M059J (cell line): ENCODE data around the gene GMCL1. TPM values are rescaled to one million over a fixed set of nuclear protein-coding genes. Genes with fewer than 3 reads are reported as not detected.
"Not testable (repeated sequence)": the region's sequence is repeated elsewhere in the genome, so short reads cannot be mapped to it uniquely, and the experiment has no call there.

ENCODE experiments used
- DNase-seq: peaks from one replicate; pipeline ENCODE4 v3.0.0-alpha.2; 2012; ENCODE audit warnings: low read depth
- total RNA-seq: library from RNA; depleted of rRNA; stranded (reverse); fragments of >200 nt; shearing (Covaris generic); gene quantifications from 2 replicates; pipeline ENCODE4 v1.2.3, GENCODE V29; 2014

GMCL1 gene
- total RNA-seq, 1 experiment from 2014 or later: 9.4 TPM

DNA sequence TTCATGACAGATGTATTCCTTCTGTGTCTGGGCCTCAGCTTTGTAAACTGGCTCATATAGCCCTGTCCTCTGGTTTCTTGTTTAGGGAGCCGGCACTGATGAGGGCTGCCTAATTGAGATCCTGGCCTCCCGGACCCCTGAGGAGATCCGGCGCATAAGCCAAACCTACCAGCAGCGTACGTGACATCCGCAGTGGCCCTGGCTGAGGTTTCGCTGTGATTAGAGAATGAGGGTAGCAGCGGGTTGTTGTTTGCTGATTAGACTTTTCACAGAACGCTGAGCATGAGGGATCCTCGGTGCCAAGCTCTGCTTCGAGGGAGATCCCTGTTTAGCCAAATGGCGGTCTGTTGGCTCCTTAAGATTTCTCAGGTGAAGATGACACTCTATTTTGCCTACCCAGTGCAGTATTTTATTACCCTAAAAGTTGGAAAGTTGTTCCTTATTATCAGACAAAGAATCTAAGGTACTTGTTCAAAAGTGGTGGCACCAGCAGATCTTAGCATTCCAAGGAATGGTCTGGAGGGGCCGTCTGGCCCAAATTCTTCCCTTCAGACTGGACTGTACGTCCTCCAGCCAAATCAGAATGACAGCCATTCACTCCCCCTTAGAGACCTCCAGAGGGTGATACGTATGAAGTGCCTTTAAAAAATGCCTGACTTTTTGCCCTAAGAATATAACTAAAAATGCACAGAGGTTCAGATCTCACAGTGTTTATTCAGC lies 21.5 kb upstream of the GMCL1 start:
- no peak for DNase-seq

DNA sequence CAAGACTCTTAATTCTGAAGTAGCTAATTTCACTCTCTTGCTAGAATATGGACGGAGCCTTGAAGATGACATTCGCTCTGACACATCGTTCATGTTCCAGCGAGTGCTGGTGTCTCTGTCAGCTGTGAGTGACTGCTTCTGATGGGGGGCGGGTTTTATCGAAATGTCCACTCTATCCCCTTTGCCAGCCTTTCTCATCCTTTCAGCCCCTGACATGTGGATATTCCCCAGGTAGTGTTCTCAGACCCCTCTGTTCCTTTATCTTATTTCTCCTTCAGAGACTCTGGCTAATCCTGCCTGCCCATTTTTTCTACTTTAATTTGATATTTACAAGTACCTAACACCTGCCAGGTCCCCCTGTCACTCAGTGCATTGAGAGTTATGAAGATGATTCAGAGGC lies 18.9 kb upstream of the GMCL1 start:
- DNase-seq: no peak

DNA sequence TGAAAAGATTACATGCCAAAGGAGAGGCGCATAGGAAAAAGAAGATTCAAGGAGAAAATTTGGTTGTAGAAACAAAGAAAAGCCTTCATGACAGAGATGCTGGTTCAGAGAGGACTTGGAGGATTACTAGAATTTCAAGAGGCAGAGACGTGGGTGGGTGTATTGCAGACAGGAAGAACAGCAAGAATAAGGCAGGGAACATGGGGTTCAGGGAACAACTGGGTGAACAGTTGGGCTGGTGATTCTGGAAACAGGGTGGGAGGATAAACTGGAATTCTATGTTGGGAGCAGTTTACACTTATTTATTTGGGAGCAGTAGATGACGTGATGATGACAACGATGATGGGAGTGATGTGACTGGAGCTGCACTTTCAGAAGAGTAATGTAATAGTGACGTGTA lies 18.4 kb upstream of the GMCL1 start:
- no peak for DNase-seq

DNA sequence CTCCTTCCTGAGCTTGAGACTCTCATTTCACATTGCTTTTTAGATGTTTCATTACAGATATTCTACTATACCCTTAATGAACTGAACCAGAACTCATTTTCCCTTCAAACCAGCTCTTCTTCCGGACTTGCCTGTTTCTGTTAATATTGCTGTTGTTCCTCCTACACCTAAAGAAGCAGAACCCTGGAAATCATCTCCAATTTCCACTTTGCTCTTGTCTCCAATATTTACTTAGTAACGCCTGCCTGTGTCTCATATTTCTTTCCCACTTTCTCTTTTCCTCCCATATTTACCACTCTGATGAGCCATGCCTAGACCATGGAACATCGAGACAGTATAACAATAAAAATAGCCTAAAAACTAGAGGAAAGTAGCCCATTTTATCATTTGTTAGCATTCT lies 17.9 kb upstream of the GMCL1 start:
- no peak for DNase-seq

DNA sequence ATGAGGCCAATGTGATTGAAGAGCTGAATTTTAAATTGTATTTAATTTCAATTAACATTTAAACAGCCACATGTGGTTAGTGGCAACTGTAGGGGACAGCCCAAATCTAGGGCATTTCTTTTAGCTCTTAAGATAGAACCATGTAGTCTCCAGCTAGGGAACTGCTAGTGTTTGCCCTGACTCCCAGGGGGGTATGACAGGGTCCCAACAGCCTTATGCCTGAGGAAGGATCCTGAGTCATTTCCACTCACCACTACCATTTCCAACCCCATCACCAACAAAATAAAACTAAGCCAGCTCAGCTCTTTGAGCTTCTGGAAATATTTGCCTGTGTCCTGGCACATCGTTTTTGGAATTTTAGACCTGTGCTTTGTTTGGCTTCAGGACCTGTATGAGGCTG lies 13.7 kb upstream of the GMCL1 start:
- peak; percentile 36 for DNase-seq

DNA sequence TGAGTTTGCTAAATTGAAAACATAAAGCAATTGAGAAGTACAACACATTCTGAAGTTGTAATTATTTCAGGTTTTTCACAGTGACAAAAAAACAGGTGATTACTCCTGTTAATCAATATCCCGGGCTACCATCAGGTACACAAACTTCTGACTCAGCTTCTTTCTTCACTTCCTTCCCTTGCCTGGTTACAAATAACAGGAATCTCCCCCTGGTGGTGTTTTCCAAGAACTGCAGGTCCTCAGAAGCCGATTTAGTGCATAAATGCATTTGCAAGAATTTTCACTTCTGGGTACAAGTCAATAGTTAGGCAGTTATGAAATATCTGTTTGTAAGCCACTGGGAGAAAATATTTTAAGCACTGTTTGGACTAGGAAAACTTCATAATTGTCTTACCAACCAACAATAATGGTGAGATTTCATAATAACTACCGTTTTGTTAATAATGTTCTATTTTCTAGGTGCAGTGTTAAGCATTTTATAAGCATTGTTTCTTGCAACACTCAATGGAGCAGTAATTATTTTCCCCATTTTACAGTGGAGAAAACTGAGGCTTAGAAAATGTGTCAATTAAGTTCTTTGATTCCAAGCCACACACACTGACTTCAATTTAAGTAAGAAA lies 12.4 kb upstream of the GMCL1 start:
- peak; percentile 77 for DNase-seq

DNA sequence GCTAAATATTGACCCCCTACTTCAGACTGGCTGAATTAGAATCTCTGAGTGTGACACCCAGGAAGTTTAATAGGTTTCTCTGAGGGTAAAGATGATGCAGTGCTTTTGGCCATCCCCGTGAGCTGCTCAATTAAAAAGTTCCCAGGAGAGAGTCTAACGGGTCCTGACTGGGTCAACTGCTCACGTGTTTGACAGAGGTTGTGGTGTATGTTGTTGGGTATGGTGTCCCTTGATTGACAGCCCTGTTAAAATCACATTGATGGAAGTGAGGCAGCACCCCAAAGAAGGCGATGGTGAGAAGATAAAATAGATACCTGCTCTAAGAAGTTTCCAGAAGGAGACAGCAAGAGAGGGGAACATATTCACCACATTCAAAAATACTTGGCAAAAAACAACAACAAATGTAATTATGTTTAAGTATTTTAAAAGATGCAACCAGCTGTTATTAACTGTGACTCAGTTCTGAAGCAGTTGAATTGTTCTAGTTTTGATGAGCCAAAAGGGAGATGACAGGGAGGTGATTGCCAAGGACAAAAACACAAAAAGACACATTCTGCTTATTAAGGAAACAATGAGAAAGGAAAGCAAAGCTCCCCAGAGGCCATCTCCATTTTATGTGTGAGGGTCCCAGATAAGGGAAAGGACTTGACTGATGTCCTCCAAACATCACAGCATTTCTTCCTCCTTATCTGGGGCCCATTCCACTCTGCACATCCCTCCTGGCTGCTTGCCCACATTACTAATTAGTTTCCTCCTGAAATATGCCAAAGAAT lies 11.5 kb upstream of the GMCL1 start:
- no peak for DNase-seq

DNA sequence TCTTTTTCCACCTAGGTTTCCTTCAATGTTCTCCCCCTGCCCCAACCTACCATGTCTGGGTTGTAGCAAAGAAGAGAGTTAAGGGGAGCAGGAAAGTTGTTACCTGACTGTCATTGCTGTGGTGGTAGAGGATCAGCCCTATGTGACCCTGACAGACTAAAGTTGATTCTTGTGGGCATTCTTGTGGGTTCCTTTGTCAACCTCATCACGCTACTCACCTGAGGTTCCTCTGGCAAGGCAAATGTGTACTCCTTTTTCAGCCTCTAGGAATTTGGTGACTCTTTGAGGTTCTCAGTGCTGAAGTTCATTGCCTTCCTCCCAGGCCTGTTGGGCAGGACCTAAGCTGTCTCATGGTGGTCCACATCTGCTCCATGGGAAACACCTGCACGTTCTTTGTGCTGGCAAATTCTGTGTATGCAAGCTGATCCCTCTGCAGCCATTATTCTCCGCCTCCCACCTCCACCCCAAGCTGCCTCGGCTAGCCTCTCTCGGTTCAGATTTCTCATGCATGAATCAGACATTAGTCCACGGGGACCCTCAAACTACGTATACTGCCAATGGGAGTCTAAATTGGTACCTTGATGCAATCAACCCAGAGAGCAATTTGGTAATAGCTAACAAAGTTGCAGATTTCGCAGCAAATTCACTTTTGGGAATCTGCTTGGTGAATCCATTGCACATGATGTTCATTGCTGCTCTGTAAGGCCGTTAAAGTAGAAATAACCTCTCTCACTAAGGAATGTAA lies 1.5 kb upstream of the GMCL1 start:
- DNase-seq: no peak

DNA sequence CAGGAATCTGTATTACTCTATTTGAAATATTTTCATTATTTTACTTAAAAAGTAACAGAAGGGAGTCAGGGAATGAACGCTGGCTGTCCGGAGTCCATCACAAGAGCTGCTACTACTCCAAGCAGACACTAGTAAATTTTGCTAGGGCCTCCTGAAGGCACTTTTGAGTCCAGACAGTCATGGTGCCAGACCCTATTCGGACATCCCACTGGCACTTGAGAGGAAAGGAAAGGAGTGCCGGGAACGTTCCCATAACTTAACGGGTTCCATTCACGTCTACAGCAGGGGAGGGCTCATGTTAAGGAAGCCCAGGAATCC lies 563 bp upstream of the GMCL1 start:
- DNase-seq: no peak

DNA sequence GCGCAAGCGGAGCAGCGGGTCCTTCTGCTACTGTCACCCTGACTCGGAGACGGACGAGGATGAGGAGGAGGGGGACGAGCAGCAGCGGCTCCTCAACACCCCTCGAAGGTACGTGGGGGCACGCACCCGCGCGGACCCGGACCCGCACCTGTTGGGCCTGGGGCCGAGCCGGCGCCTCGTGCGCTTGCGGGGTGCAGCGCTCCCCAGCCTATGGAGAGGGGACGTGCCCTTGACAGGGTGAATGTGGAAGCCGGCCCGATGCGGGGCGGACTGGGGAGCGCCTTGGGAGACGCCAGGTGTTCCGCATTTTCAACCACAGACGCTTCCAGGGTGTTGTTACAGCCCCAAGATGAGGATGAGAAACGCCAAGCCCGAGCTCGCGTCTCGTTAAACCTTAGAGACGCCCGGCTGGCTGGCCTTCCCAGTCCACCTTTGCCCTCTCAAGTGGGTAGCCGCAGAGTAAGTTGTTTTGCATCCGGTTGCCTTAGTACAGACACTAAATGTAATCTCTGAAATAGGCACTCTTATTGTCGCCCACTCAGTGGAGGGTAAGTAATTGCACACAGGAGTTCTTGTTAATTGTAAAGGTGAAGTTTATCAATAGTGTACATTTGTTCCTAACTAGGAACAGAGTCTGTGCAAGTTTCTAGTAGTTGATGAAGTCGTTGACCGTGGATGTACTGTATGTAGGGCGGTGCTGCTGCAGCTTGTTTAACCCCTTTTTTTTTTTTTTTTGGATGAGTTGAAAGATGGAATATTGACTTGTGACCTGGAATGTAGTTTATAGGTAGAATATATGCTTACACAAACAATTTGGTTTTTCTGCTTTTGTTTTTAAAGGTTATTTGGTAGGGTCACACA lies 815 bp downstream of the GMCL1 start:
- peak; percentile 67 for DNase-seq

DNA sequence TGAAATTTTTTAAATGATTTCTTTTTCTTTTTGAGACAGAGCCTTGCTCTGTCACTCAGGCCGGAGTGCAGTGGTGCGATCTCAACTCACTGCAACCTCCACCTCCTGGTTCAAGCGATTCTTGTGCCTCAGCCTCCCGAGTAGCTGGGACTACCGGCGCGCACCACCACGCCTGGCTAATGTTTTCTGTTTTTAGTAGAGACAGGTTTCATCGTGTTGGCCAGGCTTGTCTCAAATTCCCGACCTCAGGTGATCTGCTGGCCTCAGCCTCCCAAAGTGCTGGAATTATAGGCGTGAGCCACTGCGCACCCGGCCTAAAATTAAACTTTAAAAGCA lies 1.4 kb downstream of the GMCL1 start:
- DNase-seq: not testable (repeated sequence)

DNA sequence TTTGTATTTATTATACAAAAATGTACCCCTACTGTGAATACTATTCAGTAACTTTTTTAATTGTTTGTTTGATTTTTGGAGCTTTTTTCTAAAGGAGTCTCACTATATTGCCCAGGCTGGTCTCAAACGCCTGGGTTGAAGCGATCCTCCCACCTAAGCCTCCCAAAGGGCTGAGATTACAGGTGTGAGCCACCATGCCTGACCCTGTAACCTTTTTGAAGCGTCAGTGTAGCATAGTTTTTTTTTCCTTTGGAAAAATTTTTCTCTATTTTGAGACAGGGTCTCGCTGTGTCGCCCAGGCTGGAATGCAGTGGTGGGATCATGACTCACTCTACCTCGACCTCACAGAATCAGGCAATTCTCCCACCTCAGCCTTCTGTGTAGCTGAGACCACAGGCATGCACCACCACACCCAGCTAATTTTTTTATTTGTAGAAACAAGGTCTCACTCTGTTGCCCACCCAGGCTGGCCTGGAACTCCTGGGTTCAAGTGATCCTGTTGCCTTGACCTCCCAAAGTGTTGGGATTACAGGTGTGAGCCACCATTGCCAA lies 2.0 kb downstream of the GMCL1 start:
- DNase-seq: peak; percentile 38

DNA sequence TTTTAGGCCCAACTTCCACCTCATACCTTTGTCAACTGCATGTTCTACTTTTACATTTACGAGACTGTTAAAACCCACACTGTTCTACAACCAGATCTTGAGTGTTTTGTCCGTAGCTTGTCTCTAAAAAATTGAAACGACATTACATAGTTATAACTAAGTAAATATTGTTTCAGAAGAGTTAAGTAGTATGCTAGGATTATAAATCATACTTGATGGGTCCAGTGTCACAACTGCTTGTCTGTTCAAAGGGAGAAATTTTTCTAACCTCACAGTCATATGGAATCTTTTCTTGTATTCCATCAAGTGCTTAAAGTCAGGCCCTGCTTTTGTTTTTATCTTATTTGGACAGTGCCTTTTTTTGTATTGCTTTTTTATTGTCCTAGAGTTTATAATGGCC lies 4.3 kb downstream of the GMCL1 start:
- no peak for DNase-seq

DNA sequence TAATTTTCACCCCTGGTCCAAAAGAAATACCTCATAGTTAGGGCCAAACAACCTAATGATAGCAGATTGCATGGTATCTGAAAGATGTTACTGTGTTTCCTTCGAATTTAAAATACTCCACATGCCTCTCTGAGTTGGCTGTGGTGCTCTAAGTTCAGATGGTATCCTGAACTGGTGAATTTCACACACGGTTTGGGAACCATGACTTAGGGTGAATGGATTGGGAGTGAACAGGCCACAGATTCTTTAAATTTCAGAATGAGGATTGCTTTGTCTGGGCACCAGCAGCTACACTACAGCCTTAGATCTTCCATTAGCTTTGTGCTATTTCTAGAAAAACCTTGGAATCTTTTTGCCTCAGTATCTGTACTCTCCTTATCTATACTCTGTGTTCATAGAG lies 6.2 kb downstream of the GMCL1 start:
- no peak for DNase-seq

DNA sequence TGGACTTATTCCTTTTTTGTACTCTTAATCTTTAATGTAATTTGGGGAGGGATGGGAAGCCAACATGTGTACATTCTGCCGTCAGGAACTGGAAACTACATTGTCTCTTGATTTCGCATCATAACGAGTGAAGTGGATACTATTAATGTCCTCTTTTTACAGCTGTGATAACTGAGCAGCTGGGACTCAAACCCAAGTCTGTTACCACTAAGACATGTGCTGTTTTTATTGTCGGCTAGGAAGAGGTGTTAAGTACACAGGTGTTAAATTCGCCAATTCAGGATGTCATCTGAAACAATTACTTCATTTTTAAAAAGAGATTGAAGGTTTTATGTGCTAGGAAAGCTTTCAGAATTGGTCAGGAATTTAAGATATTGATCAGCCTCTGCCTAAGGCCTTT lies 6.9 kb downstream of the GMCL1 start:
- DNase-seq: no peak

DNA sequence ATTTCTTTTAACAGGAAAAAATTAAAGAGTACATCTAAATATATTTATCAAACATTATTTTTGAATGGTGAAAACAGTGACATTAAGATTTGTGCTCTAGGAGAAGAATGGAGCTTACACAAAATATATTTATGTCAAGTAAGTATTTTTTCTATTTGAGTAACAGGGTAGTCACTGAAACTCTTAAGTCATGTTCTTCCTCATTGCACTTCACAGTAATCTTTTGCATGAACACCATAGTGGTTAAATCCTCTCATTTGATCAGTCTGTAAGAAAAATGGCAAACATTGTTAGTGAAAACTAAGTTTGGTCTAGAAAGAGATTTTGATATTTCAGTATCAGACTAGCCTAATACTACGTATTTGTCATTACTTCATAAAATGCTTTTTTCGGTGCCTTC lies 8.1 kb downstream of the GMCL1 start:
- DNase-seq: no peak

DNA sequence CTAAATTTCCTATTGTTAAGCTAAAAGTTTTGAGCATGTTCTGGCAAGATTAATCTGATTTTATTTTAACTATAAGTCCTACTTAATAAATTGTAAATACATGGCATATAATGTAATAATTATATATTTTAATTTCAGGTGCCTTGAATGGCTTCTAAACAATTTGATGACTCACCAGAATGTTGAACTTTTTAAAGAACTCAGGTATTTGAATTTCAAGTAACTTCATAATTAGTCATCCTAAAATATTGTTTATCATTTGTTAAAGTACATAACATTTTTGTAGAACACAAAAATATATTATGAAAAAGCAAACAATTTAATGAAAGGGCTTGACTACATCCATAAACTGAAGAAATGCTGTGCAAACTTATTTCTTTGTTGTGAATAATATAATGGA lies 14.5 kb downstream of the GMCL1 start:
- no peak for DNase-seq

DNA sequence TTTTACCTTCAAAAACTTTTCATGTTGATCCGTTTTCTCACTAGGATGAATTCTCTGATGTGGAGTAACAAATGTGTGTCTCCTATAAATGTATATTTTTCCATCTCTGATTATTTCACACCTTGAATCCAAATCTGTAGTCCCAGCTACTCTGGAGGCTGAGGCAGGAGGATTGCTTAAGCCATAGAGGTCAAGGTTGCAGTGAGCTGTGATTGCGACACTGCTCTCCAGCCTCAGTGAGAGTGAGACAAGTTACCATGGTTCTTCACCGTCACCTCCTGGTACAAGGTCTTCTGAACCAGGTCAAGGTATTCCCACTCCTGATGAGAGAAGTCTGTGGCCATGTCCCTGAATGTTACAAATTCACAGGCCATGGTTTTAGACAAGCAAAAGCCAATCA lies 15.1 kb downstream of the GMCL1 start:
- DNase-seq: no peak

DNA sequence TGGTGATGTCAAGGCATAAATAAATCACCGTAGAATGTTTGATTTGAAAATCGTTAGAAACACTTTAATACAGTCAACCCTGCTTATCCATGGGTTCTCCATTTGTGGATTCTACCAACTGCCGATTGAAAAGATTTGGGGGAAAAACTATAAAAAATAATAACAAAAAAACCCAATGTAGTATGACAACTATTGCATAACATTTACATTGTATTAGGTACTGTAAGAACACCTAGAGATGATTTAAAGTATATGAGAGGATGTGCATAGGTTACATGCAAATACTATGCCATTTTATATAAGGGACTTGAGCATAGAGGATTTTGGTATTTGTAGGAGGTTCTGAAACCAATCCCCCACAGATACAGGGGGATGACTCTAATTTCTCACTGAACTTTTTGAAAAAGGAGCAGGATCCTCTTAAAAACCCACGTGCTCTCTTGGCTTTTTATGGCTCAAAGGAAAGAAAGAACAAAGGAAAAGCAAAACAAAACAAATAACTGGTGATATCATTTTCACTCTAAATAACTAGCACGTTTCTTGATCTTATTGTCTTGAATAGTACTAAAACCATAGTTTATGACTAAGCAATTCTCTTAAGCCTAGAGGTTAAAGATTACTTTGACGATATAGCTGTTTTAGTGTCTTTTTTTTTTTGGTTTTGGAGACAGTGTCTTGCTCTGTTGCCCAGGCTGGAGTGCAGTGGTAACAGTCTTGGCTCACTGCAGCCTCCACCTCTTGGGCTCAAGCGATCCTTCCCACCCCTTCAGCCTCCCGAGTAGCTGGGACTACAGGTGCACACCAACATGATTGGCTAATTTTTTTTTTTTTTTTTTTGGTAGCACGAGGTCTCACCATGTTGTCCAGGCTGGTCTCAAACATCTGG lies 17.0 kb downstream of the GMCL1 start:
- DNase-seq: no peak

DNA sequence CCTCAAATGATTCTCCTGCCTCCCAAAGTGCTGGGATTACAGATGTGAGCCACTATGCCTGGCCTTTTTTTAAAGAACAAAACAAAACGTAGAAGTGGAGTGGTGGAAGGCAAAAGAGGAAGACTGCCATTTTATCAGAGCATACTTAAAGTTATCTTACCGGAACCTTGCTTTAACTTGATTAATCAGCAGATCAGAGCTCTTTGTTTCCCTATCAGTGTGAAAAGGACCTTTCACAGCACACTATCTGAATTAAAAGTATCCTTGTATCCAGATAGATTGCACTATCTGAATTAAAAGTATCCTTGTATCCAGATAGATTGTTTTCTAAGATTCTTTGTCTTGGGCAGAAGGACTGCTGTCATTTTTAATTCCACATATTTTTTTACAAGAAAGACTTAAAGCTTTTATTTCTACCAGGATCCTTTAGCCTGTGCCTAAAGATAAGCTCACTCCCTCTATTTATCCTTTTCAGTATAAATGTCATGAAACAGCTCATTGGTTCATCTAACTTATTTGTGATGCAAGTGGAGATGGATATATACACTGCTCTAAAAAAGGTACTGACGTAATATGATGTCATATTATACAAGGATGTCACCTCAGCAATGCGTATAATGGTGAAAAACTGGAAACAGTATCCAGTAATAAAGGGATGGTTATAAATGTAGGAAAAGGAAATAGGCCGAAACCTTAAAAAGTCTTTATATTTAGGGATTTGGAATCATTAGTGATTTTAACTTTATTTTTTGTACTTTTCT lies 17.8 kb downstream of the GMCL1 start:
- no peak for DNase-seq
